Measurements from ENCODE around the gene SPRN.
"Not testable (repeated sequence)": the region's sequence is repeated elsewhere in the genome, so short reads cannot be mapped to it uniquely, and the experiment has no call there.

SPRN gene

GRCh38 chr10:133405272-133405671 is 19.2 kb downstream of the SPRN start:
- no peak for DNase-seq

- DNase-seq, result no peak
Observed at GRCh38 chr10:133403784-133404183, 20.6 kb downstream of the SPRN start.

DNA sequence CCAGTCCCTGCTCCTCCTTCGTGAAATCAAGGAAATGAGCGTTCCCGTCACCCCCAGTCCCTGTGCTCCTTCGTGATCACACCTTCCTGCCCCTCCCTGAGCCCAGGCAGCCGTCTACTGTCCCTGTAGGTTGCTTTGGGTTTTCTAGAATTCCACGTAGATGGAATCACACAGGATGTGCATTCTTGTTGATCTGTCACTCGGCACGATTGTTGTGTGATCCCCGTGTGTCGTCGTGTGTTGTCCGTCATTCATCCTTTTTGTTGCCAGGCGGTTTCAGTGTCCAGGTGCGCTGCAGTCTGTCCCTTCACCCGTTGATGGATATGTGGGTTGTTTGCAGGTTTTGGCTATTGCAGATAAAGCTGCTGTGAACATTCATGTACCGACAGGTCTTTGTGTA is 21.1 kb downstream of the SPRN start:
- no peak for DNase-seq

DNA sequence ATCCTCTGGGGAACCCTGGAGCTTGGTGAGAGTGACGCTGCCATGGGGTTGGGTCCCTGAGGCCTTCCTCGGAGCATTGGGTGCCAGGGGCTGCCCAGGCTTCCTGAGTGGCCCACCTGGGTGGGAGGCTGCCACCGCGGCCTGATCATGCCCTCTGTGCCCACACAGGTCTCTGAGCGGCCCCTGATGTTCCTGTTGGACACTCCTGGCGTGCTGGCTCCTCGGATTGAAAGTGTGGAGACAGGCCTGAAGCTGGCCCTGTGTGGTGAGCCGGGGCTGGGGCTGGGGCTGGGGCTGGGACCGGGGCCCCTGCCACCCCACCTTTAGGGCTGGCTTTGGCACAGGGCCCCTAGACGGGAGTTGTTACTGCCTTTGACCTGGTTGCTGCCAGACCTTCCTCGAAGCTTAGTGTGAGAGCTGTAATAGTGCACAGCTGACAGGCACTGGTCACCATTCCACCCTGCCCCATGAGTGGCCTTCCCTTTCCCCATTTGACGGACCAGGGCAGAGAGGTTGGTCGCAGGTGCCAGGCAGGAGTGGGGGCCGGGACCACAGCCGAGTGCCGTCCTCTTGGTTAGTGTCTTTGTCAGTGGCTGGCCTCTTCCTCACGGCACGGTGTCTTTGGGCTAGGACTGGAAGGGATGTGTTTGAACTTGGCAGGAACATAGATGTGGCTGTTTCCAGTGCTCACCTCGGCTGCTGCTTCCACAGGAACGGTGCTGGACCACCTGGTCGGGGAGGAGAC is 22.3 kb downstream of the SPRN start:
- DNase-seq, result no peak

GRCh38 chr10:133401500-133401899 is 22.9 kb downstream of the SPRN start:
- DNase-seq, result no peak

- DNase-seq, result no peak
Observed at GRCh38 chr10:133400624-133401424, 23.6 kb downstream of the SPRN start.

DNA sequence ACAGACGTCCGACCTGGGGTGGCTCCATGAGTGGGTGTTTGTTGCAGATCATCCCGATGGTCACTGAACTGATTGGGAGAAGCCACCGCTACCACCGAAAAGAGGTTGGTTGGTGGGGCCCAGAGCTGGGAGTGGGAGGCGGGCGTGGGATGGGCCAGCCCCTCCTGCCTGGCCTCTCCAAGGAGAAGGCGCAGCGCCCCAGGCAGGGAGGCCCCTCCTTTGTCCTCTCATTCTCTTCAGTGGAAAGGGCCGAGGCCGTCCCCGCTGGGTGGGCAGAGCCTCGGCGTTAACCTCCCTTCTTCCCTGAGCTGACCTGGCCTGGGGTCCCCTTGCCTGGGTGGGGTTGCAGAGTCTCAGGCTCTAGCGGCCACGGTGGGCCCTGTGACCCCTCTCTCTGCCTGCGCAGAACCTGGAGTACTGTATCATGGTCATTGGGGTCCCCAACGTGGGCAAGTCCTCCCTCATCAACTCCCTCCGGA is 25.3 kb downstream of the SPRN start:
- DNase-seq, result no peak

- no peak for DNase-seq
Observed at GRCh38 chr10:133397938-133398337, 26.5 kb downstream of the SPRN start.

GRCh38 chr10:133396035-133396624 is 28.3 kb downstream of the SPRN start:
- DNase-seq, result no peak

DNA sequence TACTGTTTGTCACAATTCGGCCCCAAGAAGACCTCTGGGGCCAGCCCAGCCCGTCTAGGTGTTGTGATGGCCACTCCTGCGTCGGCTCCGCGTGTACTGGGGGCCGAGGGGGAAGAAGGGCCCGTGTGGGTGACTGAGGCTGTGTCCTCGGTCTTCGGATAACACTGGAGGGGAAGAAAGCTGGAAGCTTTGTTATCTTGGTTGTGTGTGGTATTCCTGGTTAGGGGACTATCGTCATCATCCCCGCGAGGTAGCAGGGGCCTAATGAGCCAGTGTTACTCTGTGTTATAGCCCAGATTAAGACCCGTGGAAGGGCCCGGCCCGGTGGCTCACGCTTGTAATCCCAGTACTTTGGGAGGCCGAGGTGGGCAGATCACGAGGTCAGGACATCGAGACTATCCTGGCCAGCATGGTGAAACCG is 29.6 kb downstream of the SPRN start:
- no peak for DNase-seq

GRCh38 chr10:133394064-133394663 is 30.3 kb downstream of the SPRN start, which contains the start of gene MTG1:
Gene MTG1 (plus strand): TSS chr10:133394157. CDS start chr10:133394221, 64 bp downstream.
- peak; percentile 85 to 88 (median 86) for DNase-seq

- DNase-seq, result no peak
Observed at GRCh38 chr10:133393401-133394063, 30.9 kb downstream of the SPRN start.

DNA sequence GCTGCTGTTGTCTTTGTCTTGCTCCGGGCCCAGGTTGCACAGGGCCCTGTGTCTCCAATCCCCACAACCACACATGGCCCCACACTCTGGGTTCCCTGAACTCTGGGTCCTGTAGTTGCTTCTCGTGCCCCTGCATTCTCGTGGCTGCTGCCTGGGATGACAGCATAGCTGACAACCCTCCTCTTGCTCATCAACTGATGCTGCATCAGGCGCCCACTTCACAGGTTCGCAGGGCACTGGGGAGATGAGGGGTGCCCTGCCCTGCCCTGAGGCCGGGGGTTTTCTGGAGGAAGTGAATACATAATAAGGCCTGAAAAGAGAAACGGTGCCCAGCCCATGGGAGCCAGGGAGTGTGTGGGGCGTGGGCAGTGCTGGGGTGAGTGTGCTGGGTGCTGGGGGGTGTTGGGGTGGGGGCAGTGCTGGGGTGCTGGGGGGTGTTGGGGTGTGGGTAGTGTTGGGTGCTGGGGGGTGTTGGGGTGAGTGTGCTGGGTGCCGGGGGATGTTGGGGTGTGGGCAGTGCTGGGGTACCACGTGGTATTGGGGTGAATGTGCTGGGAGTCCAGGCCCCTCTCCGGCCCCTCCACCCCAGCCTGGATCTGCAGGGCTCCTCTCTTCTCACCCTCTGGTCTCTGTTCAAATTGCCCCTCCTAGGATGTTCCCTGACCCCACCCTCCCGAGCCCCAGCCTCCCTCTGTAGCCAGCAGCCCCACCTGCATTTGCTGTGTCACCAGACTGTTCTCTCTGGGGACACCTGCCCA is 32.5 kb downstream of the SPRN start:
- DNase-seq, result no peak

- DNase-seq, result no peak
Observed at GRCh38 chr10:133391249-133391635, 33.2 kb downstream of the SPRN start.

DNA sequence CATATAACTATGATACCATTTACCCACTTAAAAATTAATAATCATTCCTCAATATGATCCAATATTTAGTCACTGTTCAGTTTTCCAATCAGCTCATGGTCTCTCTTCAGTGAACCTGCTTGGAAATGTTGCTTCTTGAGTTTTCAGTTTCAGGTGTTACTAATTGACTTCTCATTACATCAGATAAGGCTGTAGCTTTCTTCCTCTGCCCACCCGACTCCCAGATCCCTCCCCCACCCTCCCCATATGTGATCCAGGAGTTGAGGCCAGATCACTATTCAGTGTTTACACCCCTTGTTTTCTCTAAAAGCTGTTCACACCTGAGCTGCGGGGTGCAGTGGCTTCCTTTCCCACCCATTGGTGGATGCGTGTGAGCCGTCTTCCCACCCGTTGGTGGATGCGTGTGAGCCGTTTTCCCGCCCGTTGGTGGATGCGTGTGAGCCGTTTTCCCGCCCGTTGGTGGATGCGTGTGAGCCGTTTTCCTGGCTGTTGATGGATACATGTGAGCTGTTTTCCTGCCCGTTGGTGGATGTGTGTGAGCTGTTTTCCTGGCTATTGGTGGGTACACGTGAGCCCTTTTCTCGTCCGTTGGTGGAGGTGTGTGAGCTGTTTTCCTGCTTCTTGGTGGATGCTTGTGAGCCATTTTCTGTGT is 33.7 kb downstream of the SPRN start:
- no peak for DNase-seq

DNA sequence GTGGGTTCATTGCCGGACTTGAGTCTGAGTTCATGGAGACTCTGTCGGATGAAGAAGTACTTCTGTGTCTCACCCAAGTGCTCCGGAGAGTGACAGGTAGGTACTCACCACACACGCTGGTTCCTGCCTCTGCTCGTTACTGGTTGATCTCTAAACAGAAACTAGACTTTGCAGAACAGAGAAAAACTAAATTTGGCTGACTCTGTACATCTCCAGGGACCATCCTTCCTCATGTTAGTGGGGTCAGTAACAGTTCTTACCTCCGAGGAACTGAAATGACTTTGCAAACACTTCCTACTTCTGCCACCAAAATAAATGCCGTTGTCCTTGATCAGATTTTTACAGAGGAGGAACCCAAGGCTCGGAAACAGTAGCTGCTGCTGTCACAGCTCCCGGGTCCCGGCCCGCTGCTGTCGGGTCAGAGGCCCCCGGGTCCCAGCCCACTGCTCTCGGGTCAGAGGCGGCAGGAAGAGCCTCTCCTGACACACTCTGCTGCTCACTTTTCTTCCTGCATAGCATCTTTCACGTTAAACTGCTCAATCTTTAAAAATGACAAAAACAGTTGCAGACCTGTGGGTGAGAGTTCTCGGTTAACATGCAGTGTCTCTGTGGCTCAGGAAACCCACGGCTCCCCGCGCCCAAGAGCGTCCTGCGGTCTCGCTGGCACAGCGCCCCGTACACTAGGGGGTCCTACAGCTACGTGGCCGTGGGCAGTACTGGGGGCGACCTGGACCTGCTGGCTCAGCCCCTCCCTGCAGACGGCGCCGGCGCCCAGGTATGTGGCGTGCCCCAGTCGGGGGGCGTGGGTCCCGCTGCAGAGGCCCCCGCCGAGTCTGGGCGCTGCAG is 35.2 kb downstream of the SPRN start:
- no peak for DNase-seq

DNA sequence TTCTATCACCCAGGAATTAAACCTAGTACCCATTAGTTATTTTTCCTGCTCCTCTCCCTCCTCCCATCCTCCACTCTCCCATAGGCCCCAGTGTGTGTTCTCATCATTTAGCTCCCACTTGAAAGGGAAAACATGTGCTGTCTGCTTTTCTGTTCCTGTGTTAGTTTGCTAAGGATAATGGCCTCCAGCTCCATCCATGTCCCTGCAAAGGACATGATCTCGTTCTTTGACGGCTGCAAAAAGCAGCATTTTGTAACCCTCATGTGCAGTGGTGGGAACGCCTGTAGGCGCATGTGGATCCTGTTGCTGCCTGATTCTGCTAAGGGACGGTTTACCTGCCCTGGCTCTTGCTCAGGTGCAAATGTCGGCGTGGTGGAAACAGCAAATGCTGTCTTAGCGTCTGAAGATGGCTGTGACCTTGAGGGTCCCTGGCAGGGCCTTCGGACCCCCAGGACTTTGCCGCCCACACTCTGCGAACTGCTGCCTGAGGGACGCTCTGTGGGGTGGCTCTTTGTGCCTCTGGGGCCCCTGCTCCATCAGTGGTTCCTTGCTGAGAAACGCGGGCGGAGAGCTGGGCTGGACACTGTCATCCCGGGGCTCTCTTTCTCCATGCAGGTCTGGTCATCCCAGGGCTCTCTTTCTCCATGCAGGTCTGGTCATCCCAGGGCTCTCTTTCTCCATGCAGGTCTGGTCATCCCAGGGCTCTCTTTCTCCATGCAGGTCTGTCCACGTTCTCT is 36.0 kb downstream of the SPRN start:
- DNase-seq, result no peak

GRCh38 chr10:133386951-133387350 is 37.5 kb downstream of the SPRN start:
- DNase-seq, result not testable (repeated sequence)

GRCh38 chr10:133385214-133385613 is 39.2 kb downstream of the SPRN start:
- DNase-seq, result no peak

DNA sequence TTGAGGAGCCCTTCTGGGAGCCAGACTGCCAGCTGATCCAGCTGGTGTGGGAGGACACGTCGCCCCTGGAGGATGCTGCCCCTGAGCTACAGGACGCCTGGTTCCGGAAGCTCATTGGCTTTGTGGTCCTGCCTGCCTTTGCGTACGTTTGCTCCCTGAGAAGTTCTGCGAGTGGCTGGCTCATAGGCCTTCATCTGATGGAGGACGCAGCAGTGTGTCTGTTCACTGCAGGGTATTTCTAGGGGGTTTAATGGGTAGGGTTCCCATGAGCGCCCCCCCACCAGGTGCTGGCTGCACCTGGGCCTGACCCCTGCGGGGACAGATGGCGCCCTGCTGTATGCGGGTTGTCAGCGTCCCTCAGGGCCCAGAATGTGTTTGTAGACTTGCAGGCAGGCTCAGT is 40.4 kb downstream of the SPRN start:
- DNase-seq, result no peak
